ENCODE measurements around the gene STPG1.

GRCh38 chr1:24415334-24415909 is 1.8 kb upstream of the STPG1 start, which contains the start of gene NIPAL3:
- TF ChIP-seq EZH2phosphoT487 (IDR thresholded peaks at IDR 0.05; ENCODE audit: low read length) = no peak
- TF ChIP-seq, protein P1, sequence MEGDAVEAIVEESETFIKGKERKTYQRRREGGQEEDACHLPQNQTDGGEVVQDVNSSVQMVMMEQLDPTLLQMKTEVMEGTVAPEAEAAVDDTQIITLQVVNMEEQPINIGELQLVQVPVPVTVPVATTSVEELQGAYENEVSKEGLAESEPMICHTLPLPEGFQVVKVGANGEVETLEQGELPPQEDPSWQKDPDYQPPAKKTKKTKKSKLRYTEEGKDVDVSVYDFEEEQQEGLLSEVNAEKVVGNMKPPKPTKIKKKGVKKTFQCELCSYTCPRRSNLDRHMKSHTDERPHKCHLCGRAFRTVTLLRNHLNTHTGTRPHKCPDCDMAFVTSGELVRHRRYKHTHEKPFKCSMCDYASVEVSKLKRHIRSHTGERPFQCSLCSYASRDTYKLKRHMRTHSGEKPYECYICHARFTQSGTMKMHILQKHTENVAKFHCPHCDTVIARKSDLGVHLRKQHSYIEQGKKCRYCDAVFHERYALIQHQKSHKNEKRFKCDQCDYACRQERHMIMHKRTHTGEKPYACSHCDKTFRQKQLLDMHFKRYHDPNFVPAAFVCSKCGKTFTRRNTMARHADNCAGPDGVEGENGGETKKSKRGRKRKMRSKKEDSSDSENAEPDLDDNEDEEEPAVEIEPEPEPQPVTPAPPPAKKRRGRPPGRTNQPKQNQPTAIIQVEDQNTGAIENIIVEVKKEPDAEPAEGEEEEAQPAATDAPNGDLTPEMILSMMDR (IDR thresholded peaks at IDR 0.05; ENCODE audit: low read length) = peak; percentile 71
- no peak for TF ChIP-seq EZH2 (optimal IDR thresholded peaks at IDR 0.05; ENCODE audit: low read depth, low read length)
